ENCODE data around the gene PDE1C. TPM values are rescaled to one million over a fixed set of nuclear protein-coding genes. Genes with fewer than 3 reads are reported as not detected.
"Not testable (repeated sequence)": the region's sequence is repeated elsewhere in the genome, so short reads cannot be mapped to it uniquely, and the experiment has no call there.

PDE1C gene
- total RNA-seq, 2 donors from 2014 or later: not detected

GRCh38 chr7:31833625-31834024 lies 236.6 kb downstream of the PDE1C start:
- not testable (repeated sequence) for ATAC-seq (replicated peaks); H3K36me3 Mint-ChIP-seq (ENCODE audit: low read depth); H3K4me3 Mint-ChIP-seq; H3K27ac Mint-ChIP-seq; H3K4me1 Mint-ChIP-seq; H3K27me3 Mint-ChIP-seq
- H3K9me3 Mint-ChIP-seq: peaks cover 12% of the 10 kb centered on the region

- no peaks in the 10 kb centered on the region for H3K4me1 Mint-ChIP-seq
- no peaks in the 10 kb centered on the region for H3K36me3 Mint-ChIP-seq (ENCODE audit: low read depth)
- no peak overlapping the region for H3K4me3 Mint-ChIP-seq
- ATAC-seq (replicated peaks): no peak
- no peak overlapping the region for H3K27ac Mint-ChIP-seq
- peaks cover 17% of the 10 kb centered on the region for H3K9me3 Mint-ChIP-seq
- no peaks in the 10 kb centered on the region for H3K27me3 Mint-ChIP-seq
These were observed 241.7 kb downstream of the PDE1C start for GRCh38 chr7:31828520-31828919.

- Mint-ChIP-seq H3K4me3 (no peak overlapping the region), H3K9me3 (peaks cover 12% of the 10 kb centered on the region), H3K4me1 (no peaks in the 10 kb centered on the region), H3K36me3 (ENCODE audit: low read depth) (no peaks in the 10 kb centered on the region), H3K27ac (no peak overlapping the region), H3K27me3 (no peaks in the 10 kb centered on the region)
- no peak for ATAC-seq (replicated peaks)
These were observed 244.6 kb downstream of the PDE1C start for GRCh38 chr7:31825576-31825975.

GRCh38 chr7:31819031-31819430 lies 251.2 kb downstream of the PDE1C start:
- H3K27me3 Mint-ChIP-seq: no peaks in the 10 kb centered on the region
- H3K27ac Mint-ChIP-seq: no peak overlapping the region
- peaks cover 12% of the 10 kb centered on the region for H3K9me3 Mint-ChIP-seq
- no peaks in the 10 kb centered on the region for H3K4me1 Mint-ChIP-seq
- no peak overlapping the region for H3K4me3 Mint-ChIP-seq
- ATAC-seq (replicated peaks): no peak
- H3K36me3 Mint-ChIP-seq (ENCODE audit: low read depth): no peaks in the 10 kb centered on the region

GRCh38 chr7:31816810-31817209 lies 253.4 kb downstream of the PDE1C start:
- peaks cover 12% of the 10 kb centered on the region for H3K9me3 Mint-ChIP-seq
- H3K4me3 Mint-ChIP-seq: no peak overlapping the region
- ATAC-seq (replicated peaks): no peak
- no peak overlapping the region for H3K27ac Mint-ChIP-seq
- no peaks in the 10 kb centered on the region for H3K36me3 Mint-ChIP-seq (ENCODE audit: low read depth)
- H3K27me3 Mint-ChIP-seq: no peaks in the 10 kb centered on the region
- no peaks in the 10 kb centered on the region for H3K4me1 Mint-ChIP-seq

GRCh38 chr7:31815796-31816195 lies 254.4 kb downstream of the PDE1C start:
- Mint-ChIP-seq H3K27ac (no peak overlapping the region), H3K9me3 (peaks cover 15% of the 10 kb centered on the region), H3K27me3 (no peaks in the 10 kb centered on the region), H3K4me1 (no peaks in the 10 kb centered on the region), H3K36me3 (ENCODE audit: low read depth) (no peaks in the 10 kb centered on the region), H3K4me3 (no peak overlapping the region)
- no peak for ATAC-seq (replicated peaks)

- H3K4me1 Mint-ChIP-seq: no peaks in the 10 kb centered on the region
- no peaks in the 10 kb centered on the region for H3K27me3 Mint-ChIP-seq
- no peak overlapping the region for H3K27ac Mint-ChIP-seq
- H3K36me3 Mint-ChIP-seq (ENCODE audit: low read depth): no peaks in the 10 kb centered on the region
- peaks cover 15% of the 10 kb centered on the region for H3K9me3 Mint-ChIP-seq
- no peak for ATAC-seq (replicated peaks)
- no peak overlapping the region for H3K4me3 Mint-ChIP-seq
These were observed 256.0 kb downstream of the PDE1C start for GRCh38 chr7:31814187-31814586.

GRCh38 chr7:31811650-31812461 lies 258.4 kb downstream of the PDE1C start:
- no peak for ATAC-seq (replicated peaks)
- H3K27me3 Mint-ChIP-seq: no peaks in the 10 kb centered on the region
- H3K4me3 Mint-ChIP-seq: no peak overlapping the region
- peaks cover 12% of the 10 kb centered on the region for H3K9me3 Mint-ChIP-seq
- no peaks in the 10 kb centered on the region for H3K4me1 Mint-ChIP-seq
- H3K36me3 Mint-ChIP-seq (ENCODE audit: low read depth): no peaks in the 10 kb centered on the region
- H3K27ac Mint-ChIP-seq: no peak overlapping the region

- ATAC-seq (replicated peaks): no peak
- H3K4me1 Mint-ChIP-seq: no peaks in the 10 kb centered on the region
- H3K4me3 Mint-ChIP-seq: no peak overlapping the region
- no peak overlapping the region for H3K27ac Mint-ChIP-seq
- no peaks in the 10 kb centered on the region for H3K36me3 Mint-ChIP-seq (ENCODE audit: low read depth)
- H3K27me3 Mint-ChIP-seq: no peaks in the 10 kb centered on the region
- peaks cover 13% of the 10 kb centered on the region for H3K9me3 Mint-ChIP-seq
These were observed 264.9 kb downstream of the PDE1C start for GRCh38 chr7:31805209-31805818.

- Mint-ChIP-seq H3K9me3 (peaks cover 4% of the 10 kb centered on the region), H3K27ac (no peak overlapping the region), H3K4me1 (no peaks in the 10 kb centered on the region), H3K27me3 (no peaks in the 10 kb centered on the region), H3K4me3 (no peak overlapping the region), H3K36me3 (ENCODE audit: low read depth) (no peaks in the 10 kb centered on the region)
- no peak for ATAC-seq (replicated peaks)
These were observed 273.8 kb downstream of the PDE1C start for GRCh38 chr7:31796375-31796774.

- H3K4me1 Mint-ChIP-seq: no peaks in the 10 kb centered on the region
- peaks cover 4% of the 10 kb centered on the region for H3K9me3 Mint-ChIP-seq
- H3K27me3 Mint-ChIP-seq: no peaks in the 10 kb centered on the region
- no peak overlapping the region for H3K27ac Mint-ChIP-seq
- ATAC-seq (replicated peaks): no peak
- H3K36me3 Mint-ChIP-seq (ENCODE audit: low read depth): no peaks in the 10 kb centered on the region
- no peak overlapping the region for H3K4me3 Mint-ChIP-seq
These were observed 275.3 kb downstream of the PDE1C start for GRCh38 chr7:31794851-31795344.

- H3K4me3 Mint-ChIP-seq: no peak overlapping the region
- no peak for ATAC-seq (replicated peaks)
- H3K27ac Mint-ChIP-seq: no peak overlapping the region
- H3K36me3 Mint-ChIP-seq (ENCODE audit: low read depth): no peaks in the 10 kb centered on the region
- no peaks in the 10 kb centered on the region for H3K4me1 Mint-ChIP-seq
- H3K9me3 Mint-ChIP-seq: no peaks in the 10 kb centered on the region
- H3K27me3 Mint-ChIP-seq: no peaks in the 10 kb centered on the region
These were observed 278.3 kb downstream of the PDE1C start for GRCh38 chr7:31791881-31792280.

GRCh38 chr7:31788883-31789680 lies 281.1 kb downstream of the PDE1C start:
- no peaks in the 10 kb centered on the region for H3K4me1 Mint-ChIP-seq
- H3K27ac Mint-ChIP-seq: no peak overlapping the region
- no peaks in the 10 kb centered on the region for H3K36me3 Mint-ChIP-seq (ENCODE audit: low read depth)
- no peak overlapping the region for H3K4me3 Mint-ChIP-seq
- ATAC-seq (replicated peaks): no peak
- H3K27me3 Mint-ChIP-seq: no peaks in the 10 kb centered on the region
- H3K9me3 Mint-ChIP-seq: no peaks in the 10 kb centered on the region

- no peak for ATAC-seq (replicated peaks)
- H3K4me3 Mint-ChIP-seq: no peak overlapping the region
- H3K4me1 Mint-ChIP-seq: no peaks in the 10 kb centered on the region
- no peaks in the 10 kb centered on the region for H3K36me3 Mint-ChIP-seq (ENCODE audit: low read depth)
- H3K9me3 Mint-ChIP-seq: no peaks in the 10 kb centered on the region
- H3K27me3 Mint-ChIP-seq: no peaks in the 10 kb centered on the region
- no peak overlapping the region for H3K27ac Mint-ChIP-seq
These were observed 281.8 kb downstream of the PDE1C start for GRCh38 chr7:31788445-31788844.
